ENCODE data around the gene BTBD2. TPM values are rescaled to one million over a fixed set of nuclear protein-coding genes. Genes with fewer than 3 reads are reported as not detected.

The BTBD2 gene
- total RNA-seq, 2 experiments from 2014 or later, result 61.3 to 66.3 TPM

GRCh38 chr19:1936916-1937610 lies 78.5 kb downstream of the BTBD2 start:
- Mint-ChIP-seq H3K9me3 (peaks cover 5% of the 10 kb centered on the region), H3K27me3 (no peaks in the 10 kb centered on the region), H3K4me1 (peaks cover 29% of the 10 kb centered on the region), H3K4me3 (no peak overlapping the region), H3K27ac (peak overlapping the region; percentile 36), H3K36me3 (ENCODE audit: low read depth) (peaks cover 18% of the 10 kb centered on the region)
- DNase-seq, result no peak
- ChIA-PET POLR2A (interaction anchor here (0.6 kb wide), 1 partner anchor 33 kb away, joined by 3 read pairs; no protein-coding TSS in a partner anchor), CTCF (interaction anchor here (0.6 to 1.0 kb wide), 3 partner anchors 9 to 465 kb away, joined by 3 to 6 read pairs (median 4); no protein-coding TSS in a partner anchor)

GRCh38 chr19:1936430-1936829 lies 79.1 kb downstream of the BTBD2 start:
- H3K4me1 Mint-ChIP-seq, result peaks cover 29% of the 10 kb centered on the region
- DNase-seq, result no peak
- POLR2A ChIA-PET, result no interaction called here
- H3K4me3 Mint-ChIP-seq, result no peak overlapping the region
- no peaks in the 10 kb centered on the region for H3K27me3 Mint-ChIP-seq
- peak overlapping the region; percentile 54 for H3K27ac Mint-ChIP-seq
- peaks cover 10% of the 10 kb centered on the region for H3K9me3 Mint-ChIP-seq
- peaks cover 18% of the 10 kb centered on the region for H3K36me3 Mint-ChIP-seq (ENCODE audit: low read depth)
- CTCF ChIA-PET, result interaction anchor here (1.2 kb wide), 1 partner anchor 210 kb away, joined by 3 read pairs; no protein-coding TSS in a partner anchor

- ChIA-PET CTCF (interaction anchor here (1.2 kb wide), 1 partner anchor 211 kb away, joined by 3 read pairs; no protein-coding TSS in a partner anchor), POLR2A (no interaction called here)
- Mint-ChIP-seq H3K36me3 (ENCODE audit: low read depth) (peaks cover 18% of the 10 kb centered on the region), H3K9me3 (peaks cover 10% of the 10 kb centered on the region), H3K27ac (peak overlapping the region; percentile 4), H3K4me3 (no peak overlapping the region), H3K4me1 (peaks cover 29% of the 10 kb centered on the region), H3K27me3 (no peaks in the 10 kb centered on the region)
- peak; percentile 37 for DNase-seq
These were observed 79.9 kb downstream of the BTBD2 start for GRCh38 chr19:1935484-1936208.

Other genes with a start within 250 kb of the BTBD2 start
- gene ATP8B3, start 203.4 kb downstream of the BTBD2 start, total RNA-seq, result 10 to 100 TPM; 22.2 to 28.8 TPM
- 10 to 100 TPM; 44.2 to 54.7 TPM for gene REXO1, start 167.2 kb downstream of the BTBD2 start, total RNA-seq
- 10 to 100 TPM; 24.0 to 25.5 TPM for gene KLF16, start 152.1 kb downstream of the BTBD2 start, total RNA-seq
- 100 to 1,000 TPM; 180 TPM for gene ABHD17A, start 130.2 kb downstream of the BTBD2 start, total RNA-seq
- 10 to 100 TPM; 10.6 to 13.3 TPM for gene ADAT3, start 110.3 kb downstream of the BTBD2 start, total RNA-seq
- gene SCAMP4, start 110.3 kb downstream of the BTBD2 start, total RNA-seq, result 10 to 100 TPM; 27.5 to 37.9 TPM
- gene CSNK1G2, start 74.5 kb downstream of the BTBD2 start, total RNA-seq, result 100 to 1,000 TPM; 112 to 119 TPM
- gene MKNK2, start 35.5 kb upstream of the BTBD2 start, total RNA-seq, result 100 to 1,000 TPM; 198 to 228 TPM
- 100 to 1,000 TPM; 217 to 239 TPM for gene MOB3A, start 80.6 kb upstream of the BTBD2 start, total RNA-seq
- gene IZUMO4, start 81.2 kb upstream of the BTBD2 start, total RNA-seq, result 1 to 10 TPM; 7.5 to 9.9 TPM
- 10 to 100 TPM; 95.7 to 95.8 TPM for gene AP3D1, start 135.9 kb upstream of the BTBD2 start, total RNA-seq
- gene DOT1L, start 148.2 kb upstream of the BTBD2 start, total RNA-seq, result 10 to 100 TPM; 62.3 to 66.2 TPM
- 10 to 100 TPM; 56.2 to 71.9 TPM for gene PLEKHJ1, start 220.6 kb upstream of the BTBD2 start, total RNA-seq
- 100 to 1,000 TPM; 142 to 151 TPM for gene SF3A2, start 221.1 kb upstream of the BTBD2 start, total RNA-seq
- 1 to 10 TPM; 5.2 to 9.2 TPM for gene AMH, start 233.6 kb upstream of the BTBD2 start, total RNA-seq
- gene JSRP1, start 240.7 kb upstream of the BTBD2 start, total RNA-seq, result under 1 TPM in 1 of 2 experiments, not detected in 1; 0.27 TPM